ENCODE results near the gene XPO4.

- TF ChIP-seq POLR2A (IDR thresholded peaks at IDR 0.05) (no peak), EP300 (IDR thresholded peaks at IDR 0.05) (no peak), POLR2AphosphoS5 (IDR thresholded peaks at IDR 0.05) (no peak)
- TF ChIP-seq, protein P1, sequence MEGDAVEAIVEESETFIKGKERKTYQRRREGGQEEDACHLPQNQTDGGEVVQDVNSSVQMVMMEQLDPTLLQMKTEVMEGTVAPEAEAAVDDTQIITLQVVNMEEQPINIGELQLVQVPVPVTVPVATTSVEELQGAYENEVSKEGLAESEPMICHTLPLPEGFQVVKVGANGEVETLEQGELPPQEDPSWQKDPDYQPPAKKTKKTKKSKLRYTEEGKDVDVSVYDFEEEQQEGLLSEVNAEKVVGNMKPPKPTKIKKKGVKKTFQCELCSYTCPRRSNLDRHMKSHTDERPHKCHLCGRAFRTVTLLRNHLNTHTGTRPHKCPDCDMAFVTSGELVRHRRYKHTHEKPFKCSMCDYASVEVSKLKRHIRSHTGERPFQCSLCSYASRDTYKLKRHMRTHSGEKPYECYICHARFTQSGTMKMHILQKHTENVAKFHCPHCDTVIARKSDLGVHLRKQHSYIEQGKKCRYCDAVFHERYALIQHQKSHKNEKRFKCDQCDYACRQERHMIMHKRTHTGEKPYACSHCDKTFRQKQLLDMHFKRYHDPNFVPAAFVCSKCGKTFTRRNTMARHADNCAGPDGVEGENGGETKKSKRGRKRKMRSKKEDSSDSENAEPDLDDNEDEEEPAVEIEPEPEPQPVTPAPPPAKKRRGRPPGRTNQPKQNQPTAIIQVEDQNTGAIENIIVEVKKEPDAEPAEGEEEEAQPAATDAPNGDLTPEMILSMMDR (IDR thresholded peaks at IDR 0.05) = no peak
Measured at GRCh38 chr13:20911037-20911436, 8.5 kb upstream of the XPO4 start.

Measured in suprapubic skin (tissue), 4 donors.